Smooth muscle cell (in vitro differentiated cells): Measurements from ENCODE around the gene KREMEN1. TPM values are rescaled to one million over a fixed set of nuclear protein-coding genes. Genes with fewer than 3 reads are reported as not detected.

Experiments
- DNase-seq: peaks from one replicate; lab custom pipeline; 2025; ENCODE audit not compliant: unreplicated experiment; lab: John Stamatoyannopoulos, UW
- H2AFZ ChIP-seq: fragments of 200-600 bp; sonication (generic); 2 replicates; pipeline ENCODE4 v1.6.0; 2016; ENCODE audit warnings: antibody characterized with exemption, low read depth, mild to moderate bottlenecking
- H3F3A ChIP-seq: fragments of 200-600 bp; sonication (generic); 2 replicates; pipeline ENCODE4 v1.6.0; 2017; ENCODE audit warnings: antibody characterized with exemption, low read depth
- H3K27ac ChIP-seq: fragments of 200-600 bp; sonication (generic); 2 replicates; pipeline ENCODE4 v1.5.1; 2016; ENCODE audit warnings: low read depth, mild to moderate bottlenecking
- H3K27me3 ChIP-seq: fragments of 200-600 bp; sonication (generic); 2 replicates; pipeline ENCODE4 v1.6.1; 2016; ENCODE audit warnings: low read depth, mild to moderate bottlenecking
- H3K36me3 ChIP-seq: fragments of 200-600 bp; sonication (generic); 2 replicates; pipeline ENCODE4 v1.5.1; 2016; ENCODE audit warnings: low read depth
- H3K4me1 ChIP-seq: fragments of 200-600 bp; sonication (generic); 2 replicates; pipeline ENCODE4 v1.5.1; 2016; ENCODE audit warnings: low read depth
- H3K4me2 ChIP-seq: fragments of 200-600 bp; sonication (generic); 2 replicates; pipeline ENCODE4 v1.6.0; 2016; ENCODE audit warnings: mild to moderate bottlenecking
- H3K4me3 ChIP-seq: fragments of 200-600 bp; sonication (generic); 2 replicates; pipeline ENCODE4 v1.5.1; 2016; ENCODE audit warnings: mild to moderate bottlenecking
- H3K79me2 ChIP-seq: fragments of 200-600 bp; sonication (generic); 2 replicates; pipeline ENCODE4 v1.6.0; 2016; ENCODE audit warnings: low read depth, mild to moderate bottlenecking
- H3K9ac ChIP-seq: fragments of 200-600 bp; sonication (generic); 2 replicates; pipeline ENCODE4 v1.6.0; 2016; ENCODE audit warnings: low read depth
- H3K9me3 ChIP-seq: fragments of 200-600 bp; sonication (generic); replicated peaks from 2 replicates; pipeline ENCODE4 v1.5.1; 2016; ENCODE audit warnings: low read depth
- H4K20me1 ChIP-seq: fragments of 200-600 bp; sonication (generic); 2 replicates; pipeline ENCODE4 v1.6.0; 2016; ENCODE audit warnings: low read depth
- CTCF ChIP-seq: fragments of 200-600 bp; sonication (generic); IDR thresholded peaks from 2 replicates; pipeline ENCODE4 v1.5.1; 2017; ENCODE audit warnings: borderline replicate concordance, mild to moderate bottlenecking, antibody characterized with exemption; ENCODE audit not compliant: insufficient read depth, poor library complexity, severe bottlenecking
- WGBS: methylation state at CpG from one replicate; pipeline ENCODE4 v1.1.7; 2016; ENCODE audit warnings: low lambda C conversion rate; 5-methylcytosine and 5-hydroxymethylcytosine counted together
- polyA plus RNA-seq: library from polyadenylated mRNA; unstranded; fragments of >200 nt; fragmentation: Nextera tagmentation; extraction: Ambion mirVana; gene quantifications from 2 replicates; pipeline ENCODE4 v1.2.1, GENCODE V29; 2016
- total RNA-seq: library from RNA; depleted of rRNA; stranded (reverse); fragments of >200 nt; gene quantifications from 2 replicates; pipeline ENCODE4 v1.2.3, GENCODE V29; 2014

Gene KREMEN1
- total and polyA plus RNA-seq, 2 experiments from 2014 or later: 6.0 to 6.8 TPM

- peaks cover 10% of the 10 kb centered on the region for H3K27me3 ChIP-seq
- no peak for DNase-seq
- H3K36me3 ChIP-seq: no peaks in the 10 kb centered on the region
- TF ChIP-seq CTCF: no peak
- H3K9me3 ChIP-seq: no peaks in the 10 kb centered on the region
- no peak overlapping the region for H3K27ac ChIP-seq
- WGBS: 83% methylated on average over 12 of the region's 12 CpGs
- no peak overlapping the region for H3K4me3 ChIP-seq
- no peaks in the 10 kb centered on the region for H4K20me1 ChIP-seq
- H3K79me2 ChIP-seq: no peaks in the 10 kb centered on the region
- no peak overlapping the region for H3K9ac ChIP-seq
- no peak overlapping the region for H3K4me2 ChIP-seq
- no peaks in the 10 kb centered on the region for H3F3A ChIP-seq
- H2AFZ ChIP-seq: no peak overlapping the region
- no peaks in the 10 kb centered on the region for H3K4me1 ChIP-seq
Observed at GRCh38 chr22:29184849-29185490, 112.1 kb downstream of the KREMEN1 start.

- H3K4me3 ChIP-seq: no peak overlapping the region
- H3K4me2 ChIP-seq: no peak overlapping the region
- H3K4me1 ChIP-seq: no peaks in the 10 kb centered on the region
- H3F3A ChIP-seq: no peaks in the 10 kb centered on the region
- H2AFZ ChIP-seq: no peak overlapping the region
- WGBS: 97% methylated on average over 1 of the region's 1 CpG
- DNase-seq: no peak
- TF ChIP-seq CTCF: no peak
- no peaks in the 10 kb centered on the region for H3K79me2 ChIP-seq
- no peak overlapping the region for H3K27ac ChIP-seq
- H4K20me1 ChIP-seq: no peaks in the 10 kb centered on the region
- H3K9me3 ChIP-seq: no peaks in the 10 kb centered on the region
- no peaks in the 10 kb centered on the region for H3K27me3 ChIP-seq
- H3K9ac ChIP-seq: no peak overlapping the region
- H3K36me3 ChIP-seq: no peaks in the 10 kb centered on the region
Observed at GRCh38 chr22:29186302-29186701, 113.5 kb downstream of the KREMEN1 start.

GRCh38 chr22:29187831-29188230, 115.0 kb downstream of the KREMEN1 start:
- 89% methylated on average over 7 of the region's 7 CpGs for WGBS
- Histone ChIP-seq H4K20me1 (no peaks in the 10 kb centered on the region), H3K27ac (no peak overlapping the region), H3K36me3 (no peaks in the 10 kb centered on the region), H2AFZ (no peak overlapping the region), H3K4me2 (no peak overlapping the region), H3K9me3 (no peaks in the 10 kb centered on the region), H3K4me3 (no peak overlapping the region), H3K27me3 (no peaks in the 10 kb centered on the region), H3F3A (no peaks in the 10 kb centered on the region), H3K4me1 (no peaks in the 10 kb centered on the region), H3K9ac (no peak overlapping the region), H3K79me2 (no peaks in the 10 kb centered on the region)
- TF ChIP-seq CTCF: no peak
- no peak for DNase-seq

GRCh38 chr22:29190051-29190450, 117.2 kb downstream of the KREMEN1 start:
- TF ChIP-seq CTCF: no peak
- Histone ChIP-seq H3K4me2 (no peak overlapping the region), H3K4me3 (no peak overlapping the region), H2AFZ (no peak overlapping the region), H3K27ac (no peak overlapping the region), H4K20me1 (no peaks in the 10 kb centered on the region), H3K9ac (no peak overlapping the region), H3F3A (no peaks in the 10 kb centered on the region), H3K9me3 (no peaks in the 10 kb centered on the region), H3K27me3 (no peaks in the 10 kb centered on the region), H3K79me2 (no peaks in the 10 kb centered on the region), H3K36me3 (no peaks in the 10 kb centered on the region), H3K4me1 (no peaks in the 10 kb centered on the region)
- DNase-seq: no peak
- 86% methylated on average over 8 of the region's 8 CpGs for WGBS
